Keratinocyte (primary cell): ENCODE results near the gene WLS. TPM values are rescaled to one million over a fixed set of nuclear protein-coding genes. Genes with fewer than 3 reads are reported as not detected.

ENCODE experiments used
- DNase-seq: peaks from one replicate; pipeline ENCODE4 v3.0.0-alpha.2; 2011; ENCODE audit warnings: low read depth, missing footprints, low spot score
- FAIRE-seq: peaks from 2 replicates; lab custom pipeline; 2011; peaks lifted over from hg19 to GRCh38; lab: Jason Lieb, UNC
- H2AFZ ChIP-seq: 2 replicates; pipeline ENCODE4 v1.6.0; 2012; ENCODE audit warnings: low read length, control low read depth, inconsistent platforms; ENCODE audit not compliant: control insufficient read depth
- H3K27ac ChIP-seq: 2 replicates; pipeline ENCODE4 v1.5.1; 2011; ENCODE audit warnings: low read length; ENCODE audit not compliant: control insufficient read depth, insufficient read depth
- H3K27me3 ChIP-seq: 3 replicates; pipeline ENCODE4 v1.6.0; 2011; ENCODE audit warnings: low read length; ENCODE audit not compliant: control insufficient read depth, insufficient read depth; ENCODE audit errors: extremely low read depth
- H3K36me3 ChIP-seq, 2 experiments: 2 replicates in 1 of 2; 3 replicates in 1 of 2; pipeline ENCODE4 v1.5.1; 2011; ENCODE audit warnings: low read length in 2 of 2, mild to moderate bottlenecking in 1 of 2; ENCODE audit not compliant: control insufficient read depth in 2 of 2, insufficient read depth in 2 of 2; ENCODE audit errors: extremely low read depth in 1 of 2
- H3K4me1 ChIP-seq: 3 replicates; pipeline ENCODE4 v1.5.1; 2011; ENCODE audit warnings: low read length; ENCODE audit not compliant: control insufficient read depth, insufficient read depth; ENCODE audit errors: extremely low read depth
- H3K4me2 ChIP-seq: 3 replicates; pipeline ENCODE4 v1.6.0; 2011; ENCODE audit warnings: low read depth, low read length; ENCODE audit not compliant: control insufficient read depth, insufficient read depth; ENCODE audit errors: extremely low read depth
- H3K4me3 ChIP-seq, 3 experiments: fragments of 200-600 bp in 1 of 3; sonication (generic) in 1 of 3; 2 replicates in 2 of 3; 3 replicates in 1 of 3; pipeline ENCODE4 v1.5.1; 2011 to 2016; ENCODE audit warnings: low read length in 3 of 3, mild to moderate bottlenecking in 3 of 3, control low read depth in 2 of 3, inconsistent platforms in 1 of 3, low read depth in 1 of 3, mixed read lengths in 1 of 3, mixed run types in 1 of 3, moderate library complexity in 1 of 3; ENCODE audit not compliant: control insufficient read depth in 2 of 3, insufficient read depth in 2 of 3; ENCODE audit errors: extremely low read depth in 1 of 3
- H3K79me2 ChIP-seq: 2 replicates; pipeline ENCODE4 v1.6.0; 2012; ENCODE audit warnings: low read length; ENCODE audit not compliant: control insufficient read depth, insufficient read depth
- H3K9ac ChIP-seq: 3 replicates; pipeline ENCODE4 v1.6.0; 2011; ENCODE audit warnings: low read length; ENCODE audit not compliant: control insufficient read depth, insufficient read depth; ENCODE audit errors: extremely low read depth
- H3K9me1 ChIP-seq: 3 replicates; pipeline ENCODE4 v1.6.0; 2011; ENCODE audit warnings: low read length; ENCODE audit not compliant: control insufficient read depth, insufficient read depth; ENCODE audit errors: extremely low read depth
- H3K9me3 ChIP-seq: 2 replicates; pipeline ENCODE4 v1.5.1; 2012; ENCODE audit warnings: low read depth, low read length; ENCODE audit not compliant: control insufficient read depth
- H4K20me1 ChIP-seq: 3 replicates; pipeline ENCODE4 v1.6.0; 2011; ENCODE audit warnings: low read length; ENCODE audit not compliant: control insufficient read depth, insufficient read depth; ENCODE audit errors: extremely low read depth
- EZH2 ChIP-seq: IDR thresholded peaks from one replicate; pipeline ENCODE4 v1.6.1; 2012; ENCODE audit warnings: inconsistent platforms, mild to moderate bottlenecking, low read length, moderate library complexity
- dilution Hi-C: fragments of 300-500 bp; cut with MboI; formaldehyde crosslinking; loops from one replicate; pipeline ENCODE4 v1.7.0; 2020; ENCODE audit warnings: low sequenced_read_pairs; ENCODE audit not compliant: extremely low pct_ligation_motif_present
- polyA plus RNA-seq, 5 experiments: library from polyadenylated mRNA; depleted of rRNA in 3 of 5; stranded (reverse) in 3 of 5; stranded (forward) in 1 of 5; unstranded in 1 of 5; fragments of >200 nt; gene quantifications; 1 replicate in 1 of 5; 2 replicates in 3 of 5; 3 replicates in 1 of 5; pipeline versions ENCODE4 v1.2.1 to v1.2.3, GENCODE V29; 2011 to 2012; ENCODE audit warnings: missing spikeins in 2 of 5, low read depth in 1 of 5, low replicate concordance in 1 of 5
- TF ChIP-seq, protein P1 (sequence below), 3 experiments: IDR thresholded peaks in 1 of 3; conservative IDR thresholded peaks in 1 of 3; optimal IDR thresholded peaks in 1 of 3; 2 replicates in 2 of 3; 3 replicates in 1 of 3; pipeline versions ENCODE3 to v1.5.1; 2011; ENCODE audit warnings: low read length in 3 of 3, mild to moderate bottlenecking in 3 of 3, moderate library complexity in 2 of 3, control low read depth in 1 of 3, inconsistent platforms in 1 of 3; ENCODE audit not compliant: insufficient read depth in 2 of 3; ENCODE audit errors: extremely low read depth in 1 of 3

Gene WLS
- polyA plus RNA-seq, 1 donor (not counting 4 experiments of a cell fraction or from before 2014, with no cell fraction given): 92.4 TPM

DNA sequence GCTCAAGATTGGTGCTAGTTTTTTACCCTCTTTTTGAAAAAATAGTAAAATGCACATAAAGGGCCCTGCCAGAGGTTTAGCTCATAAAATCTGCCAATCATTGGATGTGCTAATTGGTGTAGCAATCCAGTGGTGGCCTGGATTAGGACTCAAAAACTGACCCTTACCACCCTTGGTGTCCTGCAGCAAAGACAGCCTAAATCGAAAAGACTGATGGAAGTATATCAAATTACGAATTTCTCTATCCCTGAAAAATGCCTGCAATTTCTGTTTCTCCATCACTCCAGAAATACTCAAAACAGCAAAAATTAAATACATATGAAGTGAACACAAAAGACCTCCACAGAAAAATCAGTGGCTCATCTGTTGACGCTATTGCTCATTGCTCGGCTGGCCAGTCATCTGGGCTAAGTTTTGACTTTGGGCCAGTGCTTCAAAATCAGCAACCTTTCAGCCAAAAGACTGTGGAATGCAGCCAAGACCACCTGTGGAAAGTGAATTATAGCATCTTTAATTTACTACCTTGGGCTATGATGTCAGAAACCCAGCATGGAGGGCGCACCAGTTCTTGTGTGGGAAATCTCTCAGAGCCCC is 30.0 kb downstream of the WLS start:
- Histone ChIP-seq H3K27ac (no peak overlapping the region), H2AFZ (no peak overlapping the region), H3K36me3 (peaks cover 0 to 3% of the 10 kb centered on the region in 2 experiments), H3K4me2 (no peak overlapping the region), H3K9ac (no peak overlapping the region), H3K4me1 (peaks cover 38% of the 10 kb centered on the region), H3K4me3 (no peak overlapping the region), H3K9me3 (no peaks in the 10 kb centered on the region), H3K79me2 (peaks cover 47% of the 10 kb centered on the region), H3K9me1 (no peaks in the 10 kb centered on the region), H3K27me3 (no peaks in the 10 kb centered on the region), H4K20me1 (no peaks in the 10 kb centered on the region)
- DNase-seq (no peak), FAIRE-seq (no peak)
- dilution Hi-C loops: no loop called here
- TF ChIP-seq EZH2: no peak
- TF ChIP-seq, protein P1, sequence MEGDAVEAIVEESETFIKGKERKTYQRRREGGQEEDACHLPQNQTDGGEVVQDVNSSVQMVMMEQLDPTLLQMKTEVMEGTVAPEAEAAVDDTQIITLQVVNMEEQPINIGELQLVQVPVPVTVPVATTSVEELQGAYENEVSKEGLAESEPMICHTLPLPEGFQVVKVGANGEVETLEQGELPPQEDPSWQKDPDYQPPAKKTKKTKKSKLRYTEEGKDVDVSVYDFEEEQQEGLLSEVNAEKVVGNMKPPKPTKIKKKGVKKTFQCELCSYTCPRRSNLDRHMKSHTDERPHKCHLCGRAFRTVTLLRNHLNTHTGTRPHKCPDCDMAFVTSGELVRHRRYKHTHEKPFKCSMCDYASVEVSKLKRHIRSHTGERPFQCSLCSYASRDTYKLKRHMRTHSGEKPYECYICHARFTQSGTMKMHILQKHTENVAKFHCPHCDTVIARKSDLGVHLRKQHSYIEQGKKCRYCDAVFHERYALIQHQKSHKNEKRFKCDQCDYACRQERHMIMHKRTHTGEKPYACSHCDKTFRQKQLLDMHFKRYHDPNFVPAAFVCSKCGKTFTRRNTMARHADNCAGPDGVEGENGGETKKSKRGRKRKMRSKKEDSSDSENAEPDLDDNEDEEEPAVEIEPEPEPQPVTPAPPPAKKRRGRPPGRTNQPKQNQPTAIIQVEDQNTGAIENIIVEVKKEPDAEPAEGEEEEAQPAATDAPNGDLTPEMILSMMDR (optimal IDR thresholded peaks at IDR 0.05 in 1 of 3, IDR thresholded peaks at IDR 0.05 in 1 of 3, conservative IDR thresholded peaks at IDR 0.05 in 1 of 3; ENCODE audit: extremely low read depth in 1 of 3, insufficient read depth in 2 of 3, low read length in 3 of 3): no peak

DNA sequence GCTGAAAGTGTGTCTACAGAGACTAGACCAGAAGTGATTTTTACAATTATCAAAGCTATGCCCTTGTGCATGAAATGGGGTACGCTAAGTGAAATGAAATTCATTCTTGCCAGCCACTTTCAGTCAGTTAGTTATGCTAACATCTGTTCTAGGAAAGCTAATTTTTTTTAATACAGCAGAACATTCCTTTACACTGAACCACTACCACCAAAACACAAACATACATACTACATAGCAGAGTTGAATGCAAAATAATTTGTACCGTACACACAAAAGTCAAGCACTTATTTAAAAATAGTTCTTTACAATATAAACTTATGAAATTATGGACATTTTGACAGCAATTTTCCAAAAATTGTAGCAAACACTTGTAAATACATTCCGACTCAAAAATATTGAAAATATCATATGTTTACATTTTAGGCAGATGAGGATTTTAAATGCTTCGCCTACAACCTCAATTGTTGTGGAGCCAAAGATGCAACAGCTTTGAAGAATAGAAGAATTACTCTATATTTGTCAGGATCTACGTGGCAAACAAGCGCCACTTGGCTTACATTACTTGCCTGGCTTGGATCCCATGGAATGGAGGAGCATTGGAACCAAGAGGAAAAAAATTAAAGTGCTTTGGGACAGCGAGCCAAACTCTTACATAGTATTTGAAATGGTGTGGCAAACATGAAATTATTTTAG is 30.6 kb downstream of the WLS start:
- Histone ChIP-seq H3K9me1 (no peaks in the 10 kb centered on the region), H3K27me3 (no peaks in the 10 kb centered on the region), H3K27ac (no peak overlapping the region), H3K36me3 (peaks cover 0 to 3% of the 10 kb centered on the region in 2 experiments), H3K9me3 (no peaks in the 10 kb centered on the region), H3K79me2 (peaks cover 50% of the 10 kb centered on the region), H3K4me1 (peaks cover 33% of the 10 kb centered on the region), H2AFZ (no peak overlapping the region), H4K20me1 (no peaks in the 10 kb centered on the region), H3K4me3 (no peak overlapping the region), H3K9ac (no peak overlapping the region), H3K4me2 (no peak overlapping the region)
- DNase-seq (no peak), FAIRE-seq (no peak)
- TF ChIP-seq EZH2: no peak
- TF ChIP-seq, protein P1 (optimal IDR thresholded peaks at IDR 0.05 in 1 of 3, IDR thresholded peaks at IDR 0.05 in 1 of 3, conservative IDR thresholded peaks at IDR 0.05 in 1 of 3; ENCODE audit: extremely low read depth in 1 of 3, insufficient read depth in 2 of 3, low read length in 3 of 3): no peak
- dilution Hi-C loops: no loop called here
